ENCODE results near the gene ZNF511.

The ZNF511 gene

GRCh38 chr10:133276435-133277201 lies 32.1 kb upstream of the ZNF511 start, which contains the start of gene ADAM8:
Gene ADAM8 (minus strand): TSS chr10:133276868. CDS start chr10:133276817, 51 bp downstream.
- Histone ChIP-seq H3K36me3 (ENCODE audit: insufficient read depth, low read length) (peaks cover 12% of the 10 kb centered on the region), H3K4me1 (ENCODE audit: insufficient read depth, low read length, severe bottlenecking) (peaks cover 13% of the 10 kb centered on the region), H3K9ac (ENCODE audit: low read length) (no peak within 1 kb of the TSS), H3K9me2 (ENCODE audit: low read depth, low read length) (no peaks in the 10 kb centered on the region), H3K4me3 (ENCODE audit: low read depth, low read length, poor library complexity, severe bottlenecking) (no peak within 1 kb of the TSS), H3K9me3 (ENCODE audit: low read length) (no peaks in the 10 kb centered on the region), H3K27me3 (ENCODE audit: insufficient read depth, low read length) (no peaks in the 10 kb centered on the region), H3K79me2 (ENCODE audit: insufficient read depth, low read length) (no peaks in the 10 kb centered on the region), H4K20me1 (ENCODE audit: insufficient read depth, low read length) (no peaks in the 10 kb centered on the region), H3K27ac (ENCODE audit: low read depth, low read length, poor library complexity, severe bottlenecking) (no peak within 1 kb of the TSS), H2AFZ (ENCODE audit: low read length) (no peak within 1 kb of the TSS), H3K4me2 (ENCODE audit: low read length) (0 out of 2 replicates have a peak within 1 kb of the TSS, but pooled peaks have one; percentile 40), H3F3A (ENCODE audit: insufficient read depth, low read length) (no peaks in the 10 kb centered on the region)
- TF ChIP-seq CTCF (IDR thresholded peaks at IDR 0.05; ENCODE audit: low read length), result no peak
- TF ChIP-seq EZH2 (IDR thresholded peaks at IDR 0.05; ENCODE audit: borderline replicate concordance, low read length), result no peak

- H3K4me3 ChIP-seq (ENCODE audit: low read depth, low read length, poor library complexity, severe bottlenecking), result no peak overlapping the region
- H3K9me2 ChIP-seq (ENCODE audit: low read depth, low read length), result no peaks in the 10 kb centered on the region
- peaks cover 20% of the 10 kb centered on the region for H3K36me3 ChIP-seq (ENCODE audit: insufficient read depth, low read length)
- peaks cover 13% of the 10 kb centered on the region for H3K4me1 ChIP-seq (ENCODE audit: insufficient read depth, low read length, severe bottlenecking)
- H3K79me2 ChIP-seq (ENCODE audit: insufficient read depth, low read length), result no peaks in the 10 kb centered on the region
- no peaks in the 10 kb centered on the region for H4K20me1 ChIP-seq (ENCODE audit: insufficient read depth, low read length)
- no peaks in the 10 kb centered on the region for H3K9me3 ChIP-seq (ENCODE audit: low read length)
- H3K27me3 ChIP-seq (ENCODE audit: insufficient read depth, low read length), result no peaks in the 10 kb centered on the region
- H3K4me2 ChIP-seq (ENCODE audit: low read length), result no peak overlapping the region
- H3K27ac ChIP-seq (ENCODE audit: low read depth, low read length, poor library complexity, severe bottlenecking), result no peak overlapping the region
- H3K9ac ChIP-seq (ENCODE audit: low read length), result no peak overlapping the region
- TF ChIP-seq EZH2 (IDR thresholded peaks at IDR 0.05; ENCODE audit: borderline replicate concordance, low read length) (no peak), CTCF (IDR thresholded peaks at IDR 0.05; ENCODE audit: low read length) (no peak)
- no peaks in the 10 kb centered on the region for H3F3A ChIP-seq (ENCODE audit: insufficient read depth, low read length)
- H2AFZ ChIP-seq (ENCODE audit: low read length), result no peak overlapping the region
Measured at GRCh38 chr10:133277277-133277992, 31.3 kb upstream of the ZNF511 start.

GRCh38 chr10:133277993-133278576 lies 30.6 kb upstream of the ZNF511 start:
- peaks cover 27% of the 10 kb centered on the region for H3K36me3 ChIP-seq (ENCODE audit: insufficient read depth, low read length)
- H3F3A ChIP-seq (ENCODE audit: insufficient read depth, low read length), result no peaks in the 10 kb centered on the region
- H3K27me3 ChIP-seq (ENCODE audit: insufficient read depth, low read length), result no peaks in the 10 kb centered on the region
- no peaks in the 10 kb centered on the region for H3K9me2 ChIP-seq (ENCODE audit: low read depth, low read length)
- TF ChIP-seq CTCF (IDR thresholded peaks at IDR 0.05; ENCODE audit: low read length), result no peak
- TF ChIP-seq EZH2 (IDR thresholded peaks at IDR 0.05; ENCODE audit: borderline replicate concordance, low read length), result no peak
- no peak overlapping the region for H3K27ac ChIP-seq (ENCODE audit: low read depth, low read length, poor library complexity, severe bottlenecking)
- H4K20me1 ChIP-seq (ENCODE audit: insufficient read depth, low read length), result no peaks in the 10 kb centered on the region
- H3K4me2 ChIP-seq (ENCODE audit: low read length), result no peak overlapping the region
- H3K4me1 ChIP-seq (ENCODE audit: insufficient read depth, low read length, severe bottlenecking), result peaks cover 13% of the 10 kb centered on the region
- no peaks in the 10 kb centered on the region for H3K79me2 ChIP-seq (ENCODE audit: insufficient read depth, low read length)
- H3K9ac ChIP-seq (ENCODE audit: low read length), result no peak overlapping the region
- no peaks in the 10 kb centered on the region for H3K9me3 ChIP-seq (ENCODE audit: low read length)
- no peak overlapping the region for H3K4me3 ChIP-seq (ENCODE audit: low read depth, low read length, poor library complexity, severe bottlenecking)
- H2AFZ ChIP-seq (ENCODE audit: low read length), result no peak overlapping the region

All from OCI-LY1 (cell line).